ENCODE data around the gene FAM72C.
"Not testable (repeated sequence)": the region's sequence is repeated elsewhere in the genome, so short reads cannot be mapped to it uniquely, and the experiment has no call there.

DNA sequence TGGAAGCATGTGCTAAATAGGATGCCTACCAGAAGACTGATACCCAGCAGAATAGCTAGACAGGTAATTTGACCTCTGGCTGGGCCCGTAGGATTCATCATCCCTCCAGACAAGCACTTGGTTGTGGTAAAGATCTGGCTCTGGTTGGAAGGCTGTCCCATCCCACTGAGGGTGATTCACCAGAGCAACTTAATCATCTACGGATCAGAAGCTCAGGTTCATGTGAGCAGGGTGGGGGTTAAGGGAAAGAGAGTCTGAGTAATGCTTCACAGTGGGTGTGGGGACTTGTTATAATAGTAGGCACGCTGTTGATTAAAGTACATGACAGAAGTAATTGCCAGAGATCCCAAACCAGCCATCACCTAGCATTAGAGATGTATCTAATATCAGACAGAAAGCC, 26.5 kb downstream of the FAM72C start:
- TF ChIP-seq, protein P1, sequence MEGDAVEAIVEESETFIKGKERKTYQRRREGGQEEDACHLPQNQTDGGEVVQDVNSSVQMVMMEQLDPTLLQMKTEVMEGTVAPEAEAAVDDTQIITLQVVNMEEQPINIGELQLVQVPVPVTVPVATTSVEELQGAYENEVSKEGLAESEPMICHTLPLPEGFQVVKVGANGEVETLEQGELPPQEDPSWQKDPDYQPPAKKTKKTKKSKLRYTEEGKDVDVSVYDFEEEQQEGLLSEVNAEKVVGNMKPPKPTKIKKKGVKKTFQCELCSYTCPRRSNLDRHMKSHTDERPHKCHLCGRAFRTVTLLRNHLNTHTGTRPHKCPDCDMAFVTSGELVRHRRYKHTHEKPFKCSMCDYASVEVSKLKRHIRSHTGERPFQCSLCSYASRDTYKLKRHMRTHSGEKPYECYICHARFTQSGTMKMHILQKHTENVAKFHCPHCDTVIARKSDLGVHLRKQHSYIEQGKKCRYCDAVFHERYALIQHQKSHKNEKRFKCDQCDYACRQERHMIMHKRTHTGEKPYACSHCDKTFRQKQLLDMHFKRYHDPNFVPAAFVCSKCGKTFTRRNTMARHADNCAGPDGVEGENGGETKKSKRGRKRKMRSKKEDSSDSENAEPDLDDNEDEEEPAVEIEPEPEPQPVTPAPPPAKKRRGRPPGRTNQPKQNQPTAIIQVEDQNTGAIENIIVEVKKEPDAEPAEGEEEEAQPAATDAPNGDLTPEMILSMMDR (IDR thresholded peaks at IDR 0.05 in 4 of 5, conservative IDR thresholded peaks at IDR 0.05 in 1 of 5) = not testable (repeated sequence)
- TF ChIP-seq POLR2A (IDR thresholded peaks at IDR 0.05) = not testable (repeated sequence)

Measured in gastrocnemius medialis (tissue), 4 donors.